Measurements from ENCODE around the gene FRMD4A.

DNA sequence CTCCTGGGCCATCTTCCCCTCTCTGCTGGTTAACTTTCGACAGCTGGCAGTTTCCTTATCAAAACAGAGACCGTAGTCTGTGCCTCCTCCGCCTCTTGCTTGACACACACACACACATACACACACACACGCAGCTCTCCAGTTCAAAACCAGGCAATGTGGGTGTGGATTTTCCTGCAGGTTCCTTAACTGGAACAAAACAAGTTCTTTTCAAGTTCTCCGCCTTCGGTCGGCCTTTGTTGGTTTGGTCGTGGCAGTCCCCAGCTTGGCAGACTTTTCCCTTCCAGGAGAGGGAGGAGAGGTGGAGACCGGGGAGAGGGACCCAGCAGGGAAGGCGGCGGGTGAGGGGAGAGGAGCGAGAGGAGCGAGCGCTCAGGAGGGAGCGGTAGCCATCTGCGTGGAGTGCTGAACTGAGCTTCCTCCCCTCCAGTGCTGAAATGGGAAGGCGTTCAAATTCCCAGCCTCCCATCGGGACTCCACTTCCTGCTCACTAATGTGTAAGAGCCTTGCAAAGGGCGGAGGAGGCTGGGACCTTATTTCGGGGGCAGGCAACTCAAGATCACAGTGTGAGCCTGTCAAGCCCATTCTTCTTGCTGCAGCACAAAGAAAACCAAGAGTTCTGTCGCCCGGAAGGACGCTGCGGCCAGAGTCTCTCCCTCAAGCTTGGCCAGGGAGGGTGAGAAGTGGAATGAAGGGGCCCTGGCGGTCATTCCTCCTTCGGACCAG lies 623.4 kb downstream of the FRMD4A start:
- TF ChIP-seq EZH2phosphoT487 (IDR thresholded peaks at IDR 0.05; ENCODE audit: borderline replicate concordance, low read depth, low read length) = no peak
- no peak for TF ChIP-seq CTCF (conservative IDR thresholded peaks at IDR 0.05; ENCODE audit: low read length)
